HL-60 (cell line): ENCODE data around the gene PPCS.

Experiments
- POLR2AphosphoS5 ChIP-seq: IDR thresholded peaks from 2 replicates; pipeline ENCODE4 v1.6.1; 2012; ENCODE audit warnings: low read depth
- TF ChIP-seq, protein P1 (sequence below): IDR thresholded peaks from one replicate; pipeline ENCODE4 v1.5.1; 2011; ENCODE audit warnings: low read length, control low read depth, inconsistent platforms; ENCODE audit not compliant: insufficient read depth
- TF ChIP-seq, protein P2 (sequence below): IDR thresholded peaks from 2 replicates; pipeline ENCODE4 v1.6.1; 2012; ENCODE audit warnings: low read depth; ENCODE audit not compliant: insufficient replicate concordance

DNA sequence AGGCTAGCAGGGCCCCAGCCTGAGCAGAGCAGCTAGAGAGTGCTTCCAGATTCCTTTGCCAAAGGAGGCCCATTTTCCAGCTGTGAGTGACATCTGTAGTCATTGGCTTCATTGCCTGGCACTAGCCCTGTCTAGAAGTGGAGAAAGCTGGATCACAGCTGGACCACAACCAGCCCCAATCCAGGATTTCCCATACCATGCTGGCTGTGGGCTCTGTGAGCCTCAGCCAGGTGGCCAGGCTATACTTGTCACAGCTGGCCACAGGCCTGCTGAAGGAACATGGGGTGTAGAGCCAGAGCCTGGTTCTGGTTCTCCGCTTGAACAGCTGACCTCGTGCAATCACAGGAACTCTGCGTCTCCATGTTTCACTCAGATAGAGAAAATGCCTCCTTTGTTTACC lies 39.2 kb upstream of the PPCS start:
- TF ChIP-seq, protein P1, sequence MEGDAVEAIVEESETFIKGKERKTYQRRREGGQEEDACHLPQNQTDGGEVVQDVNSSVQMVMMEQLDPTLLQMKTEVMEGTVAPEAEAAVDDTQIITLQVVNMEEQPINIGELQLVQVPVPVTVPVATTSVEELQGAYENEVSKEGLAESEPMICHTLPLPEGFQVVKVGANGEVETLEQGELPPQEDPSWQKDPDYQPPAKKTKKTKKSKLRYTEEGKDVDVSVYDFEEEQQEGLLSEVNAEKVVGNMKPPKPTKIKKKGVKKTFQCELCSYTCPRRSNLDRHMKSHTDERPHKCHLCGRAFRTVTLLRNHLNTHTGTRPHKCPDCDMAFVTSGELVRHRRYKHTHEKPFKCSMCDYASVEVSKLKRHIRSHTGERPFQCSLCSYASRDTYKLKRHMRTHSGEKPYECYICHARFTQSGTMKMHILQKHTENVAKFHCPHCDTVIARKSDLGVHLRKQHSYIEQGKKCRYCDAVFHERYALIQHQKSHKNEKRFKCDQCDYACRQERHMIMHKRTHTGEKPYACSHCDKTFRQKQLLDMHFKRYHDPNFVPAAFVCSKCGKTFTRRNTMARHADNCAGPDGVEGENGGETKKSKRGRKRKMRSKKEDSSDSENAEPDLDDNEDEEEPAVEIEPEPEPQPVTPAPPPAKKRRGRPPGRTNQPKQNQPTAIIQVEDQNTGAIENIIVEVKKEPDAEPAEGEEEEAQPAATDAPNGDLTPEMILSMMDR = no peak
- TF ChIP-seq POLR2AphosphoS5 = no peak
- TF ChIP-seq, protein P2, sequence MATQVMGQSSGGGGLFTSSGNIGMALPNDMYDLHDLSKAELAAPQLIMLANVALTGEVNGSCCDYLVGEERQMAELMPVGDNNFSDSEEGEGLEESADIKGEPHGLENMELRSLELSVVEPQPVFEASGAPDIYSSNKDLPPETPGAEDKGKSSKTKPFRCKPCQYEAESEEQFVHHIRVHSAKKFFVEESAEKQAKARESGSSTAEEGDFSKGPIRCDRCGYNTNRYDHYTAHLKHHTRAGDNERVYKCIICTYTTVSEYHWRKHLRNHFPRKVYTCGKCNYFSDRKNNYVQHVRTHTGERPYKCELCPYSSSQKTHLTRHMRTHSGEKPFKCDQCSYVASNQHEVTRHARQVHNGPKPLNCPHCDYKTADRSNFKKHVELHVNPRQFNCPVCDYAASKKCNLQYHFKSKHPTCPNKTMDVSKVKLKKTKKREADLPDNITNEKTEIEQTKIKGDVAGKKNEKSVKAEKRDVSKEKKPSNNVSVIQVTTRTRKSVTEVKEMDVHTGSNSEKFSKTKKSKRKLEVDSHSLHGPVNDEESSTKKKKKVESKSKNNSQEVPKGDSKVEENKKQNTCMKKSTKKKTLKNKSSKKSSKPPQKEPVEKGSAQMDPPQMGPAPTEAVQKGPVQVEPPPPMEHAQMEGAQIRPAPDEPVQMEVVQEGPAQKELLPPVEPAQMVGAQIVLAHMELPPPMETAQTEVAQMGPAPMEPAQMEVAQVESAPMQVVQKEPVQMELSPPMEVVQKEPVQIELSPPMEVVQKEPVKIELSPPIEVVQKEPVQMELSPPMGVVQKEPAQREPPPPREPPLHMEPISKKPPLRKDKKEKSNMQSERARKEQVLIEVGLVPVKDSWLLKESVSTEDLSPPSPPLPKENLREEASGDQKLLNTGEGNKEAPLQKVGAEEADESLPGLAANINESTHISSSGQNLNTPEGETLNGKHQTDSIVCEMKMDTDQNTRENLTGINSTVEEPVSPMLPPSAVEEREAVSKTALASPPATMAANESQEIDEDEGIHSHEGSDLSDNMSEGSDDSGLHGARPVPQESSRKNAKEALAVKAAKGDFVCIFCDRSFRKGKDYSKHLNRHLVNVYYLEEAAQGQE = no peak
